Adrenal gland (tissue), 12 donors: ENCODE measurements around the gene OR5K1. TPM values are rescaled to one million over a fixed set of nuclear protein-coding genes. Genes with fewer than 3 reads are reported as not detected.

Source experiments
- DNase-seq, 7 donors: peaks; one replicate each; pipeline ENCODE4 v3.0.0-alpha.2; 2019 to 2020
- H3K27ac ChIP-seq, 5 donors: fragments of 200-600 bp; sonication (generic) in 4 of 5; 1 replicate in 3 of 5; 2 replicates in 2 of 5; pipeline versions ENCODE4 v1.5.1 to v1.8.0; 2016 to 2020; ENCODE audit warnings: mild to moderate bottlenecking in 1 of 5
- H3K27me3 ChIP-seq: fragments of 200-600 bp; 2 replicates; pipeline ENCODE4 v1.8.0; 2021
- H3K36me3 ChIP-seq, 2 donors: fragments of 200-600 bp; replicated peaks in 1 of 2; 1 replicate in 1 of 2; 2 replicates in 1 of 2; pipeline versions ENCODE4 v1.5.1 to v1.8.0; 2018 to 2022
- H3K4me1 ChIP-seq, 2 donors: fragments of 200-600 bp; replicated peaks in 1 of 2; 1 replicate in 1 of 2; 2 replicates in 1 of 2; pipeline versions ENCODE4 v1.5.1 to v1.8.0; 2018 to 2021
- H3K4me3 ChIP-seq, 4 donors: fragments of 200-600 bp; sonication (generic) in 3 of 4; one replicate each; pipeline ENCODE4 v1.5.1; 2016 to 2018
- H3K9me3 ChIP-seq, 3 donors: fragments of 200-600 bp; sonication (generic) in 1 of 3; replicated peaks in 1 of 3; 1 replicate in 2 of 3; 2 replicates in 1 of 3; pipeline versions ENCODE4 v1.5.1 to v1.8.0; 2016 to 2021
- CTCF ChIP-seq, 6 experiments: fragments of 450-650 bp in 4 of 6; fragments of 200-600 bp in 2 of 6; sonication (generic) in 1 of 6; IDR thresholded peaks; 1 replicate in 5 of 6; 2 replicates in 1 of 6; pipeline versions ENCODE4 v1.5.1 to v1.8.0; 2016 to 2021; ENCODE audit warnings: antibody characterized with exemption in 6 of 6, mild to moderate bottlenecking in 2 of 6, moderate library complexity in 1 of 6
- POLR2A ChIP-seq, 2 donors: fragments of 450-650 bp; IDR thresholded peaks; one replicate each; pipeline ENCODE4 v1.6.1; 2017; ENCODE audit warnings: antibody characterized with exemption in 2 of 2, mild to moderate bottlenecking in 2 of 2, moderate library complexity in 1 of 2
- WGBS, 4 donors: extraction: QIAGEN DNeasy Blood & Tissue Kit in 2 of 4; methylation state at CpG; one replicate each; pipeline versions ENCODE4 v1.1.5 to v1.1.7; 2013 to 2017; 5-methylcytosine and 5-hydroxymethylcytosine counted together
- intact Hi-C, 2 donors: fragments of 100-400 bp; cut with DNase I; formaldehyde crosslinking; loops; one replicate each; pipeline versions ENCODE4 v1.14.1 to v1.15.0; 2022 to 2023
- polyA plus RNA-seq, 3 donors: library from polyadenylated mRNA; stranded (reverse); fragments of 200-250 nt in 2 of 3; fragments of 350-450 nt in 1 of 3; fragmentation: Illumina TruSeq in 1 of 3; extraction: RNeasy Lipid Tissue Mini Kit (QIAGEN cat#74804) in 1 of 3; gene quantifications; one replicate each; pipeline ENCODE4 v1.2.3, GENCODE V29; 2013 to 2014
- total RNA-seq, 9 donors: library from RNA; depleted of rRNA in 4 of 9; stranded (reverse); fragments of >200 nt in 4 of 9; fragments of 120-200 nt in 1 of 9; fragmentation: NEBNext Ultra II Directional in 1 of 9; extraction: Animal tissue kit (Norgen Biotek cat#: 25700) in 1 of 9; gene quantifications; one replicate each; pipeline versions ENCODE4 v1.1.0 to v1.2.4, GENCODE V29; 2013 to 2023
- donor health status: healthy with polysubstance abuse.
- donor health status: Bipolar disorder and iron deficiency.
- donor health status: DM: yes; HTN: yes; CAD: no.
- donor health status: DM: no; HTN: no; CAD: no.
- donor health status: DM: no; HTN: no; CAD: no.
- donor health status: DM: yes; HTN: yes; CAD: no.

OR5K1 gene
- total and polyA plus RNA-seq, 12 donors: not detected

- no peaks in the 10 kb centered on the region for H3K36me3 ChIP-seq
- no peaks in the 10 kb centered on the region for H3K9me3 ChIP-seq
- no peak for TF ChIP-seq POLR2A (IDR thresholded peaks at IDR 0.05)
- TF ChIP-seq CTCF (IDR thresholded peaks at IDR 0.05): no peak
- DNase-seq: no peak
- intact Hi-C loops: no loop called here
- H3K4me1 ChIP-seq: no peaks in the 10 kb centered on the region
- no peaks in the 10 kb centered on the region for H3K27me3 ChIP-seq
- H3K27ac ChIP-seq: no peak overlapping the region
- no peak overlapping the region for H3K4me3 ChIP-seq
Observed at GRCh38 chr3:98440283-98440682, 22.7 kb upstream of the OR5K1 start.

GRCh38 chr3:98445949-98446406 is 17.0 kb upstream of the OR5K1 start:
- Histone ChIP-seq H3K4me3 (no peak overlapping the region), H3K27ac (no peak overlapping the region), H3K4me1 (no peaks in the 10 kb centered on the region), H3K36me3 (no peaks in the 10 kb centered on the region), H3K9me3 (no peaks in the 10 kb centered on the region), H3K27me3 (no peaks in the 10 kb centered on the region)
- intact Hi-C loops: no loop called here
- TF ChIP-seq POLR2A (IDR thresholded peaks at IDR 0.05): no peak
- no peak for TF ChIP-seq CTCF (IDR thresholded peaks at IDR 0.05)
- 75 to 86% (median 76%) methylated on average over 5 of the region's 5 CpGs for WGBS, 4 donors
- DNase-seq: no peak

GRCh38 chr3:98449606-98450193 is 13.3 kb upstream of the OR5K1 start:
- Histone ChIP-seq H3K36me3 (no peaks in the 10 kb centered on the region), H3K27me3 (no peaks in the 10 kb centered on the region), H3K27ac (no peak overlapping the region), H3K4me3 (no peak overlapping the region), H3K4me1 (no peaks in the 10 kb centered on the region), H3K9me3 (no peaks in the 10 kb centered on the region)
- TF ChIP-seq CTCF (IDR thresholded peaks at IDR 0.05): no peak
- intact Hi-C loops: no loop called here
- 78 to 85% (median 82%) methylated on average over 7 of the region's 7 CpGs for WGBS, 4 donors
- no peak for DNase-seq

GRCh38 chr3:98450372-98450771 is 12.6 kb upstream of the OR5K1 start:
- Histone ChIP-seq H3K4me3 (no peak overlapping the region), H3K27me3 (no peaks in the 10 kb centered on the region), H3K4me1 (no peaks in the 10 kb centered on the region), H3K36me3 (no peaks in the 10 kb centered on the region), H3K27ac (no peak overlapping the region), H3K9me3 (no peaks in the 10 kb centered on the region)
- intact Hi-C loops: no loop called here
- no peak for TF ChIP-seq POLR2A (IDR thresholded peaks at IDR 0.05)
- TF ChIP-seq CTCF (IDR thresholded peaks at IDR 0.05): no peak
- 71 to 80% (median 76%) methylated on average over 4 of the region's 4 CpGs for whole genome bisulfite sequencing, 4 donors
- no peak for DNase-seq
